SKM-1 treated with dmso at 0.1 percent for 144 hours (cell line): ENCODE measurements around the gene OSER1.
A peak's percentile ranks its signal among the peaks of the same experiment; 100 is the strongest.

ENCODE experiments used
- DNase-seq: peaks from one replicate; lab custom pipeline; 2025; ENCODE audit not compliant: unreplicated experiment; lab: John Stamatoyannopoulos, UW

Gene OSER1

DNA sequence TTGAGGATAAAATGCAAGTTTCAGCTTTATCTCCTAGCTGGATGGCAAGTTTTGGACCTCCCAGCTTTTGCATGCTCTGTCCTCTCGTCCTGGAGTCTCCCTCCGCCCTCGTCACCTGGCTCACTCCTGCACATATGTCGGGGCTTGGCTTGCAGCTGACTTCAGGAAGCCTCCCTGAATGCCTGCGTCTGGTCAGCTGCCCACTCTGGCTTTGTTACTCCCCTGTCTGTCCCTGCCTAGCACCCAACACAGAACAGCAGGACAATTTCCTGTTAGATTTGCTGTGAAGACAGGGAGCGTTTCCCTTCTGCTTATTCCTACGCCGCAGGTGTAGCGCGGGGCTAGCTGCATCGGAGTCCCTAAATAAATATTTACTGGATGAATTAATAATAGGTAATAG lies 29.0 kb downstream of the OSER1 start:
- DNase-seq = no peak

DNA sequence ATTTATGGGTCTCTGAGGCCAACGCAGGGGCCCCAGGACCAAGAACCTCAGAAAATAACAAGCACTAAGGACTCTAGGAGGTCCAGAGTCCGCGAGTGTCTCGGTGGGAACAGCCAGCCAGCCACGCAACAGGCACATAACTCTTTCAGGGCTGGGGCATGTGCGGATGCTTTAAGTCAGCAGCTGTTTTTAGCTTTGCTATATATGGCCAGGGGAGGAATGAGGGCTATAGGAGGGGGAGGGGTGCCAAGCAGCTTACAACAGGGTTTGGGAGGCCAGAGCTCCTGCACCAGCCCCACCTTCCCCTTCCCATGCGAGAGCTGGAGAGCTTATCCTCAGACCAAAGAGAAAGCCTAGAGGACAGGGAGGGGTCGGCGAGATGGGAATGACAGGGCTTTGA lies 29.8 kb downstream of the OSER1 start:
- no peak for DNase-seq

DNA sequence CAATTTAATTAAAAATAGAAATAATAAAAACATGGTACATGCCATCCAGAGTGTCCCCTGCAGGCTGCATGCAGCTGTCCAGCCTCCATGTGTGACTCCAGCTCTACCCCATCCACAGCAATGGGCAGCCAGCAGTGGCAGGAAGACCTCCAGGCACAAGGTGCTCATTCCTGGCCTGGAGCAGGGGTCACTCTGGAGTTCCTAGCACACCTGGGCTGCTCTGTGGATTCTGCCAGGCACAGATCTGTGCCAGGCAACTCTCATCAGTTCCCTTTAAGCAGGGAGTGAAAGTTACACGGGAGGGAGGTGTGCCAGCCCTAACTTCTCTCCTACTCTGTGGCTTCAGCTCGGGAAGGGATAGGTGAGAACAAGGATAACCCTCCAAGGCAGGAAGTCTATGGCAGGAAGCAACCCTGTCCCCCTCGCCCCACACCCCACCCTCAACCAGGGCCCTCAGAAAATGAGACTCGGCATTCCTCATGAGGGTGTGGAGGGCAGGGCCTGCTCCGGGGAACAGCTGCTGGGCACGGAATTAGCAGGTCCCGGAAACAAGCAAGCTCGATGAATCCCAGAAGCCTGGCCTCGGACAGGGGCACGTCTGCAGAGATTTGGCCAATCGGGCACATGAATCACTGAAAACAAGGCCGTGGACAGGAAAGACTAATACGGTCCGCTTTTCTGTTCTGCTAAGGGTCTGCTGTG lies 33.6 kb downstream of the OSER1 start:
- DNase-seq = no peak

DNA sequence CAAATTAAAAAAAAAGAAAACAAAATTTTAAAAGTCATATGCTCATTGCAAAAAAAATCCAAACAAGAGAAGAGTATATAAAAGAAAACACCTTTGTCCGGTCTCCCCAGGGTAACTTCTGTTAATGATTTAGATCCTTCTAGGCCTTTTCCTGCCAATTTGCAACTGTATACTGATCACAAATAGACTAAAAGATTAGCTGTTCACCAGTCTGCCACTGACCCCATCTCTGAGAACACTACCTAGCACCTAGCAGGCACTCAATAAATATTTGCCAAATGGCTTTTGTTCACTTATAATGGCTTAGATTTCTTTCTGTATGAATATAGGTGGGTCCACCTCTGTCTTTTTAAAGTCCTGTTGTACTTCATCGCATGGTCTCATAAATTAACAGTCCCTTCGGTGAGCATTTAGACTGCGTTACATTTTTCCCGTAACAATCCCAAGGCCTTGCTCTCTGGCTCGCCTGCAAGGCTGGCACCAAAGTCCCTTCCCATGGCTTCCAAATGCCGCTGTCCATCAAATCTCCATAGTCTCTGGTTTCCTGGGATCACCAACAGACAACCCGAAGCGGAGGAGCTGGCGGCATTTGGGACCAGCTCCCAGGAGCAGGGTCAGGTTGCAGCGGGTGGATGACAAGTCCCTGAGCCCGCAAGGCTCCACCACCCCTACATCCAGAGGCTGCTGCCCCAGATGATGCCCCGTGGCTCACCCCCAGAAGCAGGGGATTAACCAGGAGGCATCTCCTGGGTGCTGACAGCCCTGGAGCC lies 35.4 kb downstream of the OSER1 start:
- DNase-seq = no peak

DNA sequence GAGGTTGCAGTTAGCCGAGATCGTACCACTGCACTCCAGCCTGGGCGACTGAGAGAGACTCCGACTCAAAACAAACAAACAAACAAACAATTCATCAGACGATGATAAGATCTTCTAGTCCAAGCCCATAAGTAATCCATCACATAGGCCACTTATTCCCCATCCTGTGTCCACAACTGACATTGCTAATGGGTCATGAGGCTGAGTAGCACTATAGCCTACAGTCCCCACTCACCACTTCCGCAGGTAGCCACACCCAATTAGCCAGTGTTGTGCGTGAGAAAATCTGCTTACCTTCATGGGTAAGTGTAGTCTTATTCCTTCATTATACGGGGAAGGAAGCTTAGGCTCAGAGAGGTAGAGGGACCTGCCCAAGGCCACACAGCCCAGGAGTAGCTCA lies 36.7 kb downstream of the OSER1 start:
- DNase-seq = no peak

DNA sequence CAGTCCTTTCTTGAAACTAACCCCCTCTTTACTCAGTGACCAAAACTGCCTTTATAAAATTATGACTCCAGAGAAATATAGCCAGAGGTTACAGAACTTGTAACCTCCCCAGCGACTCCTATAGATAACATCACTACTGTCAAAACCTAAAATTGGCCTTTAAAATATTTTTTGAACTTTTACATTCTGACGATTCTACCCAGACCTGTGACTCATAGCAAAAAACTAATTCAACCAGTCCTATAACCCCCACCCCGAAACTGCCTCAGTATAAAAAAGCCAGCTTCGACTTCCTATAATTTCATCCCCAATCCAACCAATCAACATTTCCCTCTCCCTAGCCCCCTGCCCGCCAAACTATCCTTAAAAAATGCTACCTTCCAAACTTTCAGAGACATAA lies 37.5 kb downstream of the OSER1 start:
- DNase-seq = no peak

DNA sequence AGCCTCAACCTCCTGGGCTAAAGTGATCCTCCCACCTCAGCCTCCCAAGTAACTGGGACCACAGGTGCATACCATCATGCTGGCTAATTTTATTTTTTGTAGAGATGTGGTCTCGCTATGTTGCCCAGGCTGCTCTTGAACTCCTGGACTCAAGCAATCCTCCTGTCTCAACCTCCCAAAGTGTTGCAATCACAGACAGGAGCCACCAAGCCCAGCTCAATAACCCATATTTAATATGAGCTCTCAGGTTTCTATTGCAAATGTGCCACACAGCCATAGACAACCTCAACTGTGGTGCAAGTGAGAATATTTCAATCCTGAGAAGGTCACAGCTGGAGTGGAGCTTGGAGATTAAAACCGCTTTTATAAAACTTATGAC lies 38.0 kb downstream of the OSER1 start:
- no peak for DNase-seq

DNA sequence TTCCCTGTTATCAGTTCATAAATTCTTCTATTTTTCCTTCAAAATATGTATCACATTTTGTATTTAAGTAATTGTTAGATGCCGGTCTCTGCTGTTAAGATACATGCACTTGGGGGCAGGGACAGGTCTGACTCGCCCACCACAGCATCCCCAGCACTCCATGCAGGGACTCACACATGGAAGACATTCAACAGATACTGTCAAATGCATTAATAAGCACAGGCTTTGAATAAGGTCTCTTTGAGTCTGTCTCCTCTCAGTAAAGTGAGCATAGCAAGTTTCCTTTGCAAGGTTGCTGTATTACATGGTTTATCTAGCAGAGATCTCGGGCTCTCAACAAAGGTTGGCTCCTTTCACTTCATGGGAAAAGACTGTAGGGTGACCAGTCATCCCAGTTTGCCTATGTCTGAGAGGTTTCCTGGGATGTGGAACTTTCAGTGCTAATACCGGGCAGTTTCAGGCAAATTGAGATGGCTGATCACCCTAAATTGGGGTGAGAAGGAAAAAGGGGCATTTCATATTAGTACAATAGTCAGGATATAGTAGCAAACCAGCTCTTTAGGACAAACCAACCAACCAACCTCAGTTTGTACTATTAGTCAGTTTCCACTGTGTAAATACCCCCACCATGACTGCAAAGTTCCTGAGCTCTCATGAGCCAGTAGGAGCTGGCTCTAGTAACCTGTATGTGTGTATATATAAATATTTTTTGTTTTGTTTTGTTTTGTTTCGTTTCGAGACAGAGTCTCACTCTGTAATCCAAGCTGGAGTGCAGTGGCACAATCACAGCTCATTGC lies 38.6 kb downstream of the OSER1 start:
- DNase-seq = no peak

DNA sequence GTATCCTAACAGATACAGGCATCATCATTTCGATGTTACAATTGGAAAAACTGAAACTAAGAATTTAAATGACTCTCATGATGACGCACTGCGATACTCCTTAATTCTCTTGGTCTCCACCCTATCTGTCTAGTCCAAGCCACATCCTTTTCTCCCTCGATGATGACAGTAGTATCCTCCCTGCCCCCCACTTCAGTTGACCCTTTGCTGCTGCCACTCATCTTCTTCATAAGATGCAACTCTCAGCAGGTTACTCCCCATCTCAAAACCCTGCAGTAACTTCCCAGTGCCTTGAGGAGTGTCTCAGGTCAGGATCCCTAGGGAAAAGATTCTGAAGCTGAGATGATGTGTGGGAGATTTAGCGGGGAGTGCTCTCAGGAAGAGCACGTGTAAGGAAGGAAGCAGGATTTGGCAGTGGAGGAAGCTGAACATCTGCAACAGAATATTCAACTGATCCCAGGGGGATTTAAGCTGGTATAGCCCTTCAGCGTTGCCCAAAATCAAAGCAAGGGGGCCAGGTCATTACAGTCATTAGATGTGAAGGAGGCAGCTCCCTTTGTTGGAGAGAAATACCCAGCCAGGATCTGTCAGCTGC lies 39.7 kb downstream of the OSER1 start:
- DNase-seq = no peak

DNA sequence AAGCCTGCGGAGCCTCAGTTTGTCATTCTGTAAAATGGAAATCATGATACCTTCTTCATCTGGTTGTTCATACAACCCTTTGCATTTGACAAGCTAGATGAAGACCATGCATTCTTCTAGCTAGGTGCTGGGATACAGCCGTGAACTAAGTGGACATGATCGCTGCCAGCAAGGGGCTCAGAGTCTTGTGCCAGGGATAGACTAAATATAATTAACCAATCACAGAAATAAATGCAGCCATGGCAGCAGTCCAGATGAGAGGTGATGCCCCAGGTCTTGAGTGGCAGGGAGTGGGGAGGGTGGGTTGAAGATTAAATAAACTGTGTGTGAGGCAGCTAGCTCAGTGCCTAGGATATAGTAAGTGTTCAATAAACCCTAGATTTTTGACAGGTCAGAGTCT lies 42.8 kb downstream of the OSER1 start:
- no peak for DNase-seq

DNA sequence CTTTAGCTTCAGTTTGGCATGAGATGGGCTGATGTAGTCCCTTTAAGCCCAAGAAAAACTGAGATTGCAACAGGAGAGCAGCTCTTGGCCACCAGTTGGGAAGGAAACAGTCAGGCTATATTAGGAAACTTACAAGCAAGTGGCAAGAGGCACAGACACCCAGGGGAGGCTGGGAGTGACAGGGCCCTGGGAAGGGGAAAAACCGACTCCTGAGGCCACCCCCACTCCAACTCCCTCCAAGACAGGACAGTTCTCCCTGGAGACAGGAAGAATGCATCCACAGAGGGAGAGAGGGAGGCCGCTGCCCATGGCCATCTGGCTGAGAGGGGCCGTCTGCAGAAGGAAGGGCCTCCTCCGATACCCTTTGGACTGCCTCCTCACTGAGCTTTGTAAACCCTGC lies 44.1 kb downstream of the OSER1 start:
- DNase-seq = peak; percentile 16

DNA sequence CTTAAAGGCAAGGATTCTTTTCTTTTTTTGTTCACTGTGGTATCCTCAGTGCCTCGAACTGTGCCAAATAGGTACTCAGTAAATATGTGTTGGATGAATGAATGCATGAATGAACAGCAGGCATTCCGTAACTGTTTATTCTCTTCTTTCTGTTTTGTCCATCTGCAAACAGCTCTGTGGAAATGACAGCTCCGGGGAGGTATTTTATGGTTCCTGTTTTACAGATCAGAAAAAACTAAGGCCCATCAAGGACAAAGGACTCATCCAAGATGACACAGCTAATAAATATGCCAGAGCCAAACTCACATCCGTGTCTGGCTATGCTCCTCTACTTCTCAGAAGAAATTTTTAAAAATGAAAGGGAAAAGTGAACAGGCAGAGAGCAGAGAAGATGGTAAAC lies 44.6 kb downstream of the OSER1 start:
- no peak for DNase-seq

DNA sequence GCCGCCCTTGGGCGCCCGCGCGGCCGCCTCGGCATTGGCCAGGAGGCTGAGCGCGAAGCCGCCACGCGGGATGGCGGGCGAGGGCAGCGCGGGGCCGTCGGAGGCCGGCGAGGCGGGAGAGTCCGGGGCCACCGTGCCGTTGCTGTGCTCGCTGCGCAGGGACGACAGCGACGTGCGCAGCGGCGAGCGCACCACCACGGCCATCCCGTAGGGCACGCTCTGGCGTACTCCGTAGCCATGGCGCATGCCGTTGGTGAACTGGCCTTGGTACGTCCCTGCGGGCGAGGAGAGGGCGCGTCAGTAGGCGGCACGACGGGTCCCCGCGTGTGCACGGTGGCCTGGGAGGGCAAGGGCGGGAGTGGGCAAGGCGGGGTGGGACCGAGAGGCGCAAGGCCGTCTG lies 50.4 kb downstream of the OSER1 start:
- no peak for DNase-seq

DNA sequence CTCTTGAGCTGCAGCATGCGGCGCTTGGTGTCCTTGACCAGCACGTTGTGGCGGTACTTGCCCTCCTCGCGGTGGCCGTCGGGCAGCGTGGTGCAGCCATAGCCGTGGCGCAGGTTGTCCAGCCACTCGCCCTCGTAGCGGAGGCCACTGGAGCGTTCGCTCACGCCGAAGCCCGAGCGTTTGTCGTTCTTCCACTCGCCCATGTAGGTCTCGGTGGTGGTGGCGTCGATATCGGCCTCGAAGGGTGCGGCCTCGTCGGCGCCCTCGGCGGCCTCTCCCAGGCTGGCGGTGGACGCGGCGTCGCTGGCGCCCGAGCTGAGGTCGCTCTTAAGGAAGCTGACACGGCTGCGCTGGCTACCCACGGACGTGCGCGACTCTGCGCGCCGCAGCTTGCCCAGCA lies 50.9 kb downstream of the OSER1 start:
- DNase-seq = no peak

DNA sequence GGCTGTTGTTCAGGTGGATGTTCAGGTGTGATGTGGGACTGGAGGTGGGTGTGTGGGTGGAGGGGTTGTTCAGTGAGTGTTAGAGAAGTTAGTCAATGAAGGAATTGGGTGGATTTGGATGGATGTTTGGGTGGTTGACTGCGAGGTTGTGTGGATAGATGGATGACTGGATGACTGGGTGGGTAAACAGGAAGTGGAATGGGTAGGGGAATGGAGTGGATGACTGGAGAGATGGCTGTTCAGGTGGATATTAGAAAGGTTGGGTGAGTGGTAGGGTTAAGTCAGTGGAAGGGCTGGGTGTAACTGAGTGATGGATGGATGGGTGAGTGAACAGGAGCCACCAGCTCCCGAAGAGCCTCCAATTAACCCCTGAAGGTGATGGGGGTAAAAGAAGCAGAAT lies 51.4 kb downstream of the OSER1 start:
- DNase-seq = no peak

DNA sequence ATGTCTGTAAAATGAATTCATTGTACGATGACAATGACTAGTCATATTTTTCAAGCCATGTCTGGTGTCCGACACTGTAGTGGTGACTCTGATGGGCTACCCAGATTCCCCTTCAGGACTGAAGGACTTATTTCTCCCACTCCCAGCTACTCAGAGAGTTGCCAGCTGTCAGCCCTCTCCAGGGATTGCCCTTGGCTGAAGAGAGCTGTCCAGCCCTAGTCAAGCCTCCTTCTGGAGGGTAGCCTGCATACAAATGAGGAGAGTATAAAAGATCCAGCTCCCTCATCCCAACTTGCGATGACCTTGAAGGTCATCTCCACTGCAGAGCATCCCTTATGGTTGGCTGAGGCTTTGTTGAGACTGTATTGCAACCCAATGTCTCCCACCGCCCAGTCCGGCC lies 53.5 kb downstream of the OSER1 start:
- no peak for DNase-seq

DNA sequence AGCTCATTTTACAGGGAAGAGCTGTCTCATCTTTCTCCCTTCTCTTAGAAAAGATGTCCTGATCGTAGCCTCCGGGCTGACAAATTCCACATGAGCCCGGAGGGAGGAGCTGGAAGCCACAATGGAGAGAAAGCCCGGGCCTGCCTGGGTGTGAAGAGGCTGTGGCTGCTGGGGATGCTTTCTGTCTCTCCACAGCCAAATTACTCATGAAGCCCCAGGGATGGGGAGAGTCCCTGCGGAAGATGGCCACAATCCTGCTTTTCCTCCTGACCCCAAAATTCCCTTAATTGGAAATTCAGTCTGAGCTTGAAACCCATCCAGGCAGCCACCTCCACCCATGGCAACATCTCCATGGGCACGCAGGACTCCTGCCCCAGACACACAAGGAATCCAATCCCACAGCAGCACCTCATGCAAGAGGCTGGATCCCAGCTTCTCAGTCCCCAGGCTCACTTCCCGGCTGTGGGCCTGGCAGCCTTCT lies 56.0 kb downstream of the OSER1 start:
- no peak for DNase-seq

DNA sequence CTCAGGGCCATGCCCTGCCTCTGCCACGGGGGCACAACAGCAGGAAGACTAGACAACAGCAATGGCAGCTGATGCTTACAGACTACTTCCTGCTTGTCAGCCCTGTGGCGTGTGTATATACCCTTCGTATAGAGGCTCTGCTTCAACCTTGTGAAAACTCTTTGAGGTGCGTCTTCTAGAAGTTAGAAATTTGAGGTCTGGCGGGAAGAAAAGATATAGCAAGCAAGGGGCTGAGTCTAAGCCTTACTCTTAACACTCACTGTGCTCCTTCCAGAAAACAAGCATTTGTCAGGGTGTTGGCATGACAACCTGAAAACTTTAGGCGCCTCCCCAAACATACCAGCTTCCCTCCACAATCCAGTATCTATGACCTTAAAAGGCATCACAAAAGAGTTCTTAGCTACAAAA lies 56.9 kb downstream of the OSER1 start:
- no peak for DNase-seq

DNA sequence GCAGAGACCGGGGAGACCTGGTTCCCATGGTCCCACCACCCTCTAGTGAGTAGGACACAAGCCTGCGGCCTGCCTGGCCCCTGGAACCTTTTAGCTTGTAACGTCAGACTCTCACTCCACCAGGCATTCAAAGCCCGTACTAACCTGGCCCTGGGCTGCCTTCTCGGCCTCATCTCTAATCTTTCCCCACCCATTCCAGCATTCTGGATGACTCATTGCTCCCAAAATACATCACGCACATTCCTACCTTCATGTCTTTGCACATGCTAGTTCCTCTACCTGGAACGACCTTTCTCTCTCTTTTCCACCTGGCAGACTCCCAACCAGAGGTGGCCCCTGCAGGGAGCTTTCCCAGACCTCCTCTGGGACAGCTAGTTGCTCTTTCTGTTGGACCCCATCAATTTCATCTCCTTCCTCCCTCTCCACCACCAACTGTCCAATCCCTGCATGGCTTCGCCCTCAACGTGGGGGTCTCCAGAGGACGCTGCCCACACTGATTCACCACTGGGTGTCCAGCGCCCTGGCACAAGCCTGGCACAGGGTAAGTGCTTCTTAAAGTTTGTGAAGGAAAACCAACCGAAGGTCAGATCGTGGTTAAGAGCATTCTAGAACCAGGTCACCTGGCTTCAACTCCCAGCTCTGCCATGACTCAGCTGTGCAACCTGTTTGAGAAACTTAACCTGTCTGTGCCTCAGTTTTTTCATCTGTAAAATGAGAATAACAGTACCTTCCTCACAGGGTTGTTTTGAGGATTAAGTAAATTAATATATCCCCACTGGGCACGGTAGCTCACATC lies 58.8 kb downstream of the OSER1 start:
- no peak for DNase-seq

DNA sequence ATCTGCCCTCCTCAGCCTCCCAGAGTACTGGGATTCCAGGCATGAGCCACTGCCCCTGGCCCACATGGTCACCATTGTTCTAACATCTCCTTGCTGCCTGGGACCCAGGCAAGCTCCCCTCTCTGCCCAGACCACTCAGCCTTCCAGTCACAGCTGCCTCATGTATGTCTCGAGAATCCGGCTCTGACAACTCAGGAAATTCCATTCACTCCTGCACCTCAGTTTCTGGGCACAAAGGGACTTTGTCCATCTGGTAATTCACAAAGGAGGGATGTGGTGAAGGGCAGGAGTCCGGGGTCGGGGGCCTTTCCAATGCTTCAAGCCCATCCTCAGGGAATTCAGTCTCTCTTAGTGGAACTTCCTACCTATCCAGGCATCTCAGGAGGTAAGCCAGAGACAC lies 64.3 kb downstream of the OSER1 start:
- no peak for DNase-seq
